HTERT RPE-1 (cell line): Measurements from ENCODE around the gene SPAG17.

Experiments used
- in situ Hi-C: fragments of 300-500 bp; cut with MboI; formaldehyde crosslinking; loops from 4 replicates; pipeline ENCODE4 v1.14.3; 2020; ENCODE audit warnings: low sequenced_read_pairs

SPAG17 gene

GRCh38 chr1:117919376-117919775, 265.7 kb downstream of the SPAG17 start:
- in situ Hi-C loops: no loop called here

- in situ Hi-C loops: no loop called here
These were observed 274.0 kb downstream of the SPAG17 start for GRCh38 chr1:117911051-117911450.

GRCh38 chr1:117905019-117905418, 280.0 kb downstream of the SPAG17 start:
- in situ Hi-C loops: no loop called here

- in situ Hi-C loops: no loop called here
These were observed 280.5 kb downstream of the SPAG17 start for GRCh38 chr1:117904485-117904884.
